Right cardiac atrium (tissue), 5 donors: ENCODE measurements around the gene TEAD3. TPM values are rescaled to one million over a fixed set of nuclear protein-coding genes. Genes with fewer than 3 reads are reported as not detected.

Experiments
- ATAC-seq, 2 donors: fragments of 200-7000 bp; cut with Tn5 transposase; one replicate each; pipeline versions ENCODE4 v1.8.0 to v1.9.1; 2020; ENCODE audit warnings: moderate library complexity in 2 of 2, mild to moderate bottlenecking in 1 of 2
- DNase-seq, 3 donors: peaks; one replicate each; pipeline ENCODE4 v3.0.0-alpha.2; 2020
- H3K27ac ChIP-seq: one replicate; pipeline ENCODE4 v1.5.1; 2013; ENCODE audit warnings: mild to moderate bottlenecking, low read length, control low read depth, moderate library complexity
- H3K27me3 ChIP-seq: one replicate; pipeline ENCODE4 v1.6.1; 2013; ENCODE audit not compliant: control insufficient read depth, insufficient read depth
- H3K4me1 ChIP-seq: one replicate; pipeline ENCODE4 v1.6.1; 2013; ENCODE audit warnings: low read length; ENCODE audit not compliant: control insufficient read depth, insufficient read depth
- H3K4me3 ChIP-seq: one replicate; pipeline ENCODE4 v1.5.1; 2013; ENCODE audit warnings: low read length, control low read depth
- H3K9me3 ChIP-seq: one replicate; pipeline ENCODE4 v1.6.1; 2013; ENCODE audit warnings: low read length; ENCODE audit not compliant: control insufficient read depth
- WGBS: extraction: QIAGEN DNeasy Blood & Tissue Kit; methylation state at CpG from one replicate; pipeline ENCODE4 v1.1.7; 2013; 5-methylcytosine and 5-hydroxymethylcytosine counted together
- intact Hi-C, 4 donors: fragments of 100-400 bp; cut with DNase I; formaldehyde crosslinking; loops; one replicate each; pipeline versions ENCODE4 v1.11.0 to v1.14.0; 2022 to 2023
- polyA plus RNA-seq: library from polyadenylated mRNA; stranded (reverse); fragments of 200-250 nt; gene quantifications from one replicate; pipeline ENCODE4 v1.2.3, GENCODE V29; 2013
- total RNA-seq, 4 donors: library from RNA; stranded (reverse); fragmentation: NEBNext Ultra II Directional; extraction: Animal tissue kit (Norgen Biotek cat#: 25700); gene quantifications; one replicate each; pipeline ENCODE4 v1.2.1, GENCODE V29; 2021
- donor health status: healthy with polysubstance abuse.
- donor health status: DM: no; HTN: yes; CAD: no.
- donor health status: DM: no; HTN: no; CAD: no.
- donor health status: DM: no; HTN: yes; CAD: no; lungs with severe emphysema.
- donor health status: DM: yes; HTN: yes; CAD: no.

The TEAD3 gene
- total and polyA plus RNA-seq, 5 donors: 27.0 to 50.1 (median 37.6) TPM

- ATAC-seq: no peak
- Histone ChIP-seq H3K27me3 (no peaks in the 10 kb centered on the region), H3K9me3 (no peaks in the 10 kb centered on the region), H3K4me1 (peaks cover 7% of the 10 kb centered on the region), H3K4me3 (no peak overlapping the region), H3K27ac (no peak overlapping the region)
- WGBS: 54% methylated on average over 14 of the region's 14 CpGs
- DNase-seq: peak in 1 of 3 donors; percentile 52
- intact Hi-C loops: no loop called here
Observed at GRCh38 chr6:35498422-35499067, 1.7 kb upstream of the TEAD3 start.

GRCh38 chr6:35497571-35498421 is 917 bp upstream of the TEAD3 start:
- no peaks in the 10 kb centered on the region for H3K27me3 ChIP-seq
- peak; percentile 85 to 92 (median 91) for DNase-seq
- intact Hi-C loops: no loop called here
- peak; percentile 58 to 61 for ATAC-seq
- 6% methylated on average over 77 of the region's 77 CpGs for WGBS
- no peaks in the 10 kb centered on the region for H3K9me3 ChIP-seq
- H3K27ac ChIP-seq: peak overlapping the region; percentile 69
- peak overlapping the region; percentile 96 for H3K4me3 ChIP-seq
- H3K4me1 ChIP-seq: peaks cover 7% of the 10 kb centered on the region

- Histone ChIP-seq H3K4me1 (peaks cover 7% of the 10 kb centered on the region), H3K9me3 (no peaks in the 10 kb centered on the region), H3K27me3 (no peaks in the 10 kb centered on the region), H3K4me3 (peak overlapping the region; percentile 96), H3K27ac (peak overlapping the region; percentile 81)
- DNase-seq (peak; percentile 62 to 83 (median 78)), ATAC-seq (peak; percentile 31 to 40)
- intact Hi-C loops: no loop called here
- 5% methylated on average over 63 of the region's 63 CpGs for WGBS
Observed at GRCh38 chr6:35496036-35496840, 641 bp downstream of the TEAD3 start.

- intact Hi-C loops: no loop called here
- H3K4me1 ChIP-seq: peaks cover 8% of the 10 kb centered on the region
- 54% methylated on average over 9 of the region's 9 CpGs for WGBS
Observed at GRCh38 chr6:35495258-35496035, 1.4 kb downstream of the TEAD3 start.

GRCh38 chr6:35494161-35494563 is 2.7 kb downstream of the TEAD3 start:
- 2% methylated on average over 4 of the region's 4 CpGs for WGBS
- H3K27me3 ChIP-seq: no peaks in the 10 kb centered on the region
- H3K27ac ChIP-seq: no peak overlapping the region
- ATAC-seq (no peak), DNase-seq (peak in 2 of 3 donors; percentile 65 to 77)
- intact Hi-C loops: no loop called here
- H3K9me3 ChIP-seq: no peaks in the 10 kb centered on the region
- peaks cover 10% of the 10 kb centered on the region for H3K4me1 ChIP-seq
- H3K4me3 ChIP-seq: no peak overlapping the region

More at GRCh38 chr6:35495258-35496035, 1.4 kb downstream of the TEAD3 start:
- ATAC-seq (no peak), DNase-seq (no peak)
- Histone ChIP-seq H3K27me3 (no peaks in the 10 kb centered on the region), H3K4me3 (peak overlapping the region; percentile 96), H3K27ac (peak overlapping the region; percentile 81), H3K9me3 (no peaks in the 10 kb centered on the region)

GRCh38 chr6:35493307-35493983 is 3.4 kb downstream of the TEAD3 start:
- Histone ChIP-seq H3K4me3 (no peak overlapping the region), H3K27me3 (no peaks in the 10 kb centered on the region), H3K9me3 (no peaks in the 10 kb centered on the region), H3K4me1 (peaks cover 10% of the 10 kb centered on the region), H3K27ac (no peak overlapping the region)
- 78% methylated on average over 28 of the region's 28 CpGs for WGBS
- intact Hi-C loops: no loop called here
- ATAC-seq: no peak
- peak in 1 of 3 donors; percentile 55 for DNase-seq

GRCh38 chr6:35492974-35493284 is 4.0 kb downstream of the TEAD3 start:
- Histone ChIP-seq H3K4me1 (peaks cover 8% of the 10 kb centered on the region), H3K4me3 (no peak overlapping the region), H3K27me3 (no peaks in the 10 kb centered on the region), H3K27ac (no peak overlapping the region), H3K9me3 (no peaks in the 10 kb centered on the region)
- 79% methylated on average over 7 of the region's 7 CpGs for WGBS
- DNase-seq: peak in 1 of 3 donors; percentile 24
- intact Hi-C loops: no loop called here
- ATAC-seq: no peak

GRCh38 chr6:35492258-35492973 is 4.5 kb downstream of the TEAD3 start:
- H3K27ac ChIP-seq: no peak overlapping the region
- ATAC-seq: no peak
- WGBS: 43% methylated on average over 7 of the region's 7 CpGs
- peaks cover 11% of the 10 kb centered on the region for H3K4me1 ChIP-seq
- no peaks in the 10 kb centered on the region for H3K27me3 ChIP-seq
- H3K4me3 ChIP-seq: no peak overlapping the region
- no peaks in the 10 kb centered on the region for H3K9me3 ChIP-seq
- intact Hi-C loops: no loop called here
- peak in 1 of 3 donors; percentile 6 for DNase-seq

GRCh38 chr6:35491558-35492257 is 5.2 kb downstream of the TEAD3 start:
- 62% methylated on average over 5 of the region's 5 CpGs for WGBS
- ATAC-seq: no peak
- Histone ChIP-seq H3K4me3 (no peak overlapping the region), H3K9me3 (no peaks in the 10 kb centered on the region), H3K27me3 (no peaks in the 10 kb centered on the region), H3K27ac (peak overlapping the region; percentile 2), H3K4me1 (peaks cover 11% of the 10 kb centered on the region)
- DNase-seq: peak in 1 of 3 donors; percentile 55
- intact Hi-C loops: no loop called here
